Measurements from ENCODE around the gene LRRK1.

The LRRK1 gene

GRCh38 chr15:100968050-100968966 lies 49.2 kb downstream of the LRRK1 start:
- no peak for DNase-seq (ENCODE audit: low read depth in 1 of 2, low spot score in 1 of 2)

DNA sequence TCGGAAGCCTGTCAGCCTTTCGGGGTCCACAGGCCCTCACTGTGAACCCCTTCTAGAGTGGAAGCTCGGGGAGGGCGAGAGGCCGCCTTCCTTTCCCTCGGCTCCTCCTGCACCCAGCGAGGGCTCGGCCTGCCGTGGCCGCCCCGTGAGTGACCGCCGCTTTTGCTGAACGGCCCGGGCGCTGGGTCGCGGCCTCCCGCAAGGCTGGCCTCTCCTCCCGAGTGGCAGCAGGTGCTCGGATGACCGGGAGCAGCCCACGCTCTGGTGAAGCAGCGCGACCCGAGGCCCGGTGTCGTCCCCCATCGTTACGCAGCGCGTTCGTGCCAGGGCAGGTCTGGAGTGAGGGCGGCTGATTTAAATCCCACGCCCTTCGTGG lies 53.8 kb downstream of the LRRK1 start:
- DNase-seq (ENCODE audit: low read depth in 1 of 2, low spot score in 1 of 2) = no peak

- no peak for DNase-seq (ENCODE audit: low read depth in 1 of 2, low spot score in 1 of 2)
Observed at GRCh38 chr15:100973351-100974111, 54.4 kb downstream of the LRRK1 start.

GRCh38 chr15:100975043-100975442 lies 55.9 kb downstream of the LRRK1 start:
- no peak for DNase-seq (ENCODE audit: low read depth in 1 of 2, low spot score in 1 of 2)

GRCh38 chr15:100980410-100981046 lies 61.4 kb downstream of the LRRK1 start:
- DNase-seq (ENCODE audit: low read depth in 1 of 2, low spot score in 1 of 2) = no peak

GRCh38 chr15:100981086-100981485 lies 61.9 kb downstream of the LRRK1 start:
- DNase-seq (ENCODE audit: low read depth in 1 of 2, low spot score in 1 of 2) = no peak

DNA sequence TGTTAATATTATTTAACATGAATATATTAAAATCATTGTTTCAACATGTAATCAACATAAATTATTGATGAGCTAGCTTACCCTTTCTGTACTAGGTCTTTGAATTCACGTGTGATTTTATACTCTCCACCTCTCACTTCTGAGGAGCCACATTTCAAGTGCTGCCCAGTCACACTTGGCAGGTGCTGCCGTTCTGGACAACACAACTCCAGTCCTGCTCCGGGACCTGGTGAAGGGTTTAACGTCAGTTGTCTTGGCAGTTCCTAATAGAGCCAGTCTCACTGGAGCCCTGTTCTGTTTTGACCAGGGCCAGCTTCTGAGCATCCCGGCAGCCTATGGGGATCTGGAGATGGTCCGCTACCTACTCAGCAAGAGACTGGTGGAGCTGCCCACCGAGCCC lies 64.1 kb downstream of the LRRK1 start:
- DNase-seq (ENCODE audit: low read depth in 1 of 2, low spot score in 1 of 2) = no peak

DNA sequence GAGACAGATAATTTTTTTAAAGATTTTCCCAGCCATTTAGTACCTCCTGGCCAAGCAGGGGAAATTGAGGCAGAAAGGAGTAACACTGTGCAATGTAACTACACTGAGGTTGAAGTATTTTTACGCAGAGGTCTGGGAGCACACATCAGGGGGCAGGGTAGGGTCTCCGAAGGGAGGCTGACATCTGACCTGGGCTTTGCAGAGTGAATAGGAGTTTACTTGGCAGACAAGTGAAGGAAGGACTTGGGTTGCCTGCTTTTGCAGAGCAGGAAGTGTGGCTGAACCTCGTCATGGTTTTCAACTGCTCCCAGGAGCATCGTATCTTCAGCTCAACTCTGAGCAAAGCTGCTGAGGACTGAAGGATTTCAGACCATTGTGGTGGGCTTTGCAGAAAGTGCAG lies 66.2 kb downstream of the LRRK1 start:
- no peak for DNase-seq (ENCODE audit: low read depth in 1 of 2, low spot score in 1 of 2)

- no peak for DNase-seq (ENCODE audit: low read depth in 1 of 2, low spot score in 1 of 2)
Observed at GRCh38 chr15:100986158-100986896, 67.2 kb downstream of the LRRK1 start.

DNA sequence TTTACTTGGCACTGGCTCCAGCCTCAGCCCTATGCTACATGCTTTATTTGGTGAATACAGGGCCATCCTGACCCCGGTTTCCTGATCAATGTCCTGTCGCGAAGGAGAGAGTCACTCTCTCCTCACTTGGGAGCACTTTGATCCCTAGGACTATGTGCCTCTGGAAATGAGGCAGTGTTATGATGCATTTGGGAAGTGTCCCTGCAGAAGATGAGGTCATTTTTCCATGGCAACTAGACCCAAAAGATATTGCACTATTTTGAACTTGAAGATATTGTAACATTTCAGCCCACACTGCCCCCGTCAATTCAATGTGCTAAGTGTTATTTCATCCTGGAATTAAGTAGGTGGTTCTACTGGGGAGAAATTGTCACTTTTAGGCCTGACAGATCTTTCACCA lies 68.0 kb downstream of the LRRK1 start:
- DNase-seq (ENCODE audit: low read depth in 1 of 2, low spot score in 1 of 2) = no peak

GRCh38 chr15:100988297-100988696 lies 69.1 kb downstream of the LRRK1 start:
- no peak for DNase-seq (ENCODE audit: low read depth in 1 of 2, low spot score in 1 of 2)

- DNase-seq (ENCODE audit: low read depth in 1 of 2, low spot score in 1 of 2) = no peak
Observed at GRCh38 chr15:100988857-100989256, 69.7 kb downstream of the LRRK1 start.

GRCh38 chr15:100994597-100995446 lies 75.7 kb downstream of the LRRK1 start:
- DNase-seq (ENCODE audit: low read depth in 1 of 2, low spot score in 1 of 2) = no peak

DNA sequence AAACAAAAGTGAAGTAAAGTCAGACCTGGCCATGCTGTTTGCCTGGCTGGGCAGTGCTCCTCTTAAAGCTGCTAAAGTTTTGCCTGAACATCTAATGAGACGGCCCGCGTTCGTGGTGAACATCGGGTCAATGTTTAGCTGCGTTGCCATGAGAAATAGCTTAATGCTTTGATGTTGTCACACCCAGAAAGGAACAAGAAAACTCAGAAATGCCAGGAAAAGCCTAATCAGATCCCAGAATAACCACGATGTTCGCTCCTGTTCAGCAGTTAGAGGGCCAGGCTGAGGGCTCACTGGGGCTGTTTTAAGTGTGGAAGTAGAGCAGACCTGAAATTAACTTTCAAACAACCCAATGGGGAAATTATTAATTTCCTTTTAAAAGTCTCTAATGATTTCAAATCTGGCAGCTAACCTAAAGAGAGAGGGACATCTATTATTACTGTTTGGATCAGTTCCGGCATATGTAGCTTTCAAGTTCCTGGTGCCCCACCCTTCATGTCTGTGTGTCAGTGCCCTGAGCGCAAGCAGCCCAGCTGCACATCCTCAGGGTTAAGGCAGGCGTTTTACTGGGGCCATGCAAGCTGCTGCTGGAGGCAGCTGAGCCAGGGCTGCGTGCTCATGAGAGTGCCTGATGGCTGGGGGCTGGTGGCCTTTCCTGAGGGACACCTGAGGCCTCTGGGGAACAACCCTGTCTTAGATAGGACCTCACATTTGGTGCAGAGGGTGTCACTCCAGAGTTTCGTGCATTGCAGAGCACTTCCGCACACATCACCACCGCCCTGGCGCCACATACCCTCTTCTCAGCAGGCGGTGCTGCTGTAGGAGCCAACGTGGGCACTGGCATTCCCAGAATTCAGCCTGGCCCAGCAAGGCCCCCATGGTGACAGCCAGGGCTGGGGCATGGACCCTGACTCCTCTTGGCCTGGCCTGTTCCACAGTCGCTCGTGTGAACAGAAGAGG lies 76.6 kb downstream of the LRRK1 start:
- DNase-seq (ENCODE audit: low read depth in 1 of 2, low spot score in 1 of 2) = no peak

DNA sequence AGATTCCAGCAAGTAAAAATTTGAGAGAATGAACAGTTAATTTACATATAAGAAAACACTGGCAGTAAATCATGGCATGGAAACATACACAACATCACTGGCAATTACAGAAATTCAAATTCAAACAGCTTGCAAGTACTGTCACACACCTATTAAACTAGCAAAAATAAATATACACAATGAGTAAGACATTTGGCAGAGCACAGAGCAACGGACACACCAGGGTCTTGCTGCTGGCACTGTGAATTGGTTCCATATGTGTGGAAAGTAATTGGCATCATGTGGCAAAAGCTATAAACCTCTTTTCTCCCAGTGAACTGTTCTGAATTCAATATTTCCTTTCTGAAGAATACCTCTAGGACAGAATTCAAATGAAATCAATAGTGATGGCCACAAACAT lies 78.3 kb downstream of the LRRK1 start:
- no peak for DNase-seq (ENCODE audit: low read depth in 1 of 2, low spot score in 1 of 2)

DNA sequence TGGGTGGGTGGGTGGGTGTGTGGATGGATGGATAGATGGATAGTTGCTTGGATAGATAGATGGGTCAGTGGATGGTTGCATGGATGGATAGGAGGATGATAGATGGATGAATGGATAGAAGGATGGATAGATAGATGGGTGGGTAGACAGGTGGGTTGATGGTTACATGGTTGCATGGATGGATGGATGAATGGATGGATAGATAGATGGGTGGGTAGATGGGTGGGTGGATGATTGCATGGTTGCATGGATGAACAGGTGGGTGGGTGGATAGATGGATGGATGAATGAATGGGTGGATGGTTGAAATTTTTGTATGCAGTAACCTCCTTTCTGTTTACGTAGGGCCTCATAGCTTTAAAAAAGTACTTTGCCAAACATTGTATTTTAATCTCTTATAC lies 79.5 kb downstream of the LRRK1 start:
- DNase-seq (ENCODE audit: low read depth in 1 of 2, low spot score in 1 of 2) = no peak

GRCh38 chr15:100999369-100999768 lies 80.2 kb downstream of the LRRK1 start:
- no peak for DNase-seq (ENCODE audit: low read depth in 1 of 2, low spot score in 1 of 2)

DNA sequence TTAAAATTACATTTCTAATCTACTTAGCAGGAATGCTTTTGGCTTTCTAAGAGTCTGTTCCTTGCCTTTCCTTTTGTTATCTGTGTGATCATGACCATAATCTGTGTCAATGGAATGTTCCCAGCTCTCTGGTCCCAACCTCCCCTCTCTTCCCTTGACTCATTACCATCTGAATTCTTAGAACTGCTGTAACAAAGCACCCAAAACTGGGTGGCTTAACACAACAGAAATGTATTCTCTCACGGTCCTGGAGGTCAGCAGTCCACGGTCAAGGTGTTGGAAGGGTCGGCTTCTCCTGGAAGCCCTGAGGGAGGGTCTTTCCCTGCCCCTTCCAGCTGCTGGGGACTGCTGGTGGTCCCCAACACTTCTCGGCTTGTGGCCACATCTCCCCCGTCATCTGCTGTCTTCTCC lies 81.1 kb downstream of the LRRK1 start:
- DNase-seq (ENCODE audit: low read depth in 1 of 2, low spot score in 1 of 2) = no peak

- no peak for DNase-seq (ENCODE audit: low read depth in 1 of 2, low spot score in 1 of 2)
Observed at GRCh38 chr15:101001056-101001455, 81.9 kb downstream of the LRRK1 start.
